ENCODE results near the gene SFR1. TPM values are rescaled to one million over a fixed set of nuclear protein-coding genes. Genes with fewer than 3 reads are reported as not detected.

Gene SFR1
- total RNA-seq, 2 experiments from 2014 or later, result 13.9 to 14.8 TPM

- H4K20me1 ChIP-seq (ENCODE audit: insufficient read depth, low read length), result no peaks in the 10 kb centered on the region
- no peak overlapping the region for H3K4me3 ChIP-seq (ENCODE audit: low read depth, low read length, poor library complexity, severe bottlenecking)
- ChIA-PET POLR2A (interaction anchor here (1.0 to 1.4 kb wide), 2 partner anchors 159 to 182 kb away, joined by 3 to 4 read pairs; no protein-coding TSS in a partner anchor), CTCF (ENCODE audit: unreplicated experiment) (no interaction called here)
- H3K36me3 ChIP-seq (ENCODE audit: insufficient read depth, low read length), result no peaks in the 10 kb centered on the region
- H2AFZ ChIP-seq (ENCODE audit: low read length), result no peak overlapping the region
- H3K9me3 ChIP-seq (ENCODE audit: low read length), result no peaks in the 10 kb centered on the region
- H3K27ac ChIP-seq (ENCODE audit: low read depth, low read length, poor library complexity, severe bottlenecking), result no peak overlapping the region
- H3K79me2 ChIP-seq (ENCODE audit: insufficient read depth, low read depth, low read length), result no peaks in the 10 kb centered on the region
- intact Hi-C loops (cut with micrococcal nuclease; ENCODE audit: unreplicated experiment), result no loop called here
- no TSS peak for BruUV-seq (replicated peaks)
- TF ChIP-seq EZH2phosphoT487 (IDR thresholded peaks at IDR 0.05; ENCODE audit: borderline replicate concordance, low read depth, low read length), result no peak
- TF ChIP-seq CTCF (conservative IDR thresholded peaks at IDR 0.05; ENCODE audit: low read length), result no peak
- H3K9me2 ChIP-seq (ENCODE audit: insufficient read depth, low read length), result no peaks in the 10 kb centered on the region
- no peaks in the 10 kb centered on the region for H3K4me1 ChIP-seq (ENCODE audit: insufficient read depth, low read length, poor library complexity, severe bottlenecking)
- H3K4me2 ChIP-seq (ENCODE audit: low read length), result no peak overlapping the region
- no peak for DNase-seq (ENCODE audit: low spot score)
These were observed 18.0 kb upstream of the SFR1 start for GRCh38 chr10:104103956-104104355.

- BruUV-seq (replicated peaks), result no TSS peak
- Histone ChIP-seq H3K4me3 (ENCODE audit: low read depth, low read length, poor library complexity, severe bottlenecking) (no peak overlapping the region), H3K4me2 (ENCODE audit: low read length) (no peak overlapping the region), H3K9me2 (ENCODE audit: insufficient read depth, low read length) (no peaks in the 10 kb centered on the region), H3K79me2 (ENCODE audit: insufficient read depth, low read depth, low read length) (no peaks in the 10 kb centered on the region), H4K20me1 (ENCODE audit: insufficient read depth, low read length) (no peaks in the 10 kb centered on the region), H3K27ac (ENCODE audit: low read depth, low read length, poor library complexity, severe bottlenecking) (no peak overlapping the region), H3K36me3 (ENCODE audit: insufficient read depth, low read length) (no peaks in the 10 kb centered on the region), H3K4me1 (ENCODE audit: insufficient read depth, low read length, poor library complexity, severe bottlenecking) (no peaks in the 10 kb centered on the region), H2AFZ (ENCODE audit: low read length) (no peak overlapping the region), H3K9me3 (ENCODE audit: low read length) (no peaks in the 10 kb centered on the region)
- POLR2A ChIA-PET, result interaction anchor here (1.0 to 1.4 kb wide), 2 partner anchors 159 to 183 kb away, joined by 3 to 4 read pairs; no protein-coding TSS in a partner anchor
- TF ChIP-seq EZH2phosphoT487 (IDR thresholded peaks at IDR 0.05; ENCODE audit: borderline replicate concordance, low read depth, low read length) (no peak), CTCF (conservative IDR thresholded peaks at IDR 0.05; ENCODE audit: low read length) (no peak)
- intact Hi-C loops (cut with micrococcal nuclease; ENCODE audit: unreplicated experiment), result no loop called here
- DNase-seq (ENCODE audit: low spot score), result no peak
- CTCF ChIA-PET (ENCODE audit: unreplicated experiment), result no interaction called here
These were observed 17.6 kb upstream of the SFR1 start for GRCh38 chr10:104104418-104104817.

GRCh38 chr10:104104926-104105325 is 17.0 kb upstream of the SFR1 start:
- H3K4me1 ChIP-seq (ENCODE audit: insufficient read depth, low read length, poor library complexity, severe bottlenecking), result no peaks in the 10 kb centered on the region
- H3K27ac ChIP-seq (ENCODE audit: low read depth, low read length, poor library complexity, severe bottlenecking), result no peak overlapping the region
- intact Hi-C loops (cut with micrococcal nuclease; ENCODE audit: unreplicated experiment), result no loop called here
- ChIA-PET CTCF (ENCODE audit: unreplicated experiment) (no interaction called here), POLR2A (interaction anchor here (0.6 kb wide), 1 partner anchor 14 kb away, joined by 4 read pairs; no protein-coding TSS in a partner anchor)
- no peaks in the 10 kb centered on the region for H3K9me3 ChIP-seq (ENCODE audit: low read length)
- no peaks in the 10 kb centered on the region for H3K36me3 ChIP-seq (ENCODE audit: insufficient read depth, low read length)
- H3K4me2 ChIP-seq (ENCODE audit: low read length), result no peak overlapping the region
- H2AFZ ChIP-seq (ENCODE audit: low read length), result no peak overlapping the region
- H4K20me1 ChIP-seq (ENCODE audit: insufficient read depth, low read length), result no peaks in the 10 kb centered on the region
- H3K9me2 ChIP-seq (ENCODE audit: insufficient read depth, low read length), result no peaks in the 10 kb centered on the region
- no peaks in the 10 kb centered on the region for H3K79me2 ChIP-seq (ENCODE audit: insufficient read depth, low read depth, low read length)
- DNase-seq (ENCODE audit: low spot score), result no peak
- BruUV-seq (replicated peaks), result no TSS peak
- no peak overlapping the region for H3K4me3 ChIP-seq (ENCODE audit: low read depth, low read length, poor library complexity, severe bottlenecking)
- TF ChIP-seq CTCF (conservative IDR thresholded peaks at IDR 0.05; ENCODE audit: low read length), result no peak
- TF ChIP-seq EZH2phosphoT487 (IDR thresholded peaks at IDR 0.05; ENCODE audit: borderline replicate concordance, low read depth, low read length), result no peak
